ENCODE results near the gene CASD1. TPM values are rescaled to one million over a fixed set of nuclear protein-coding genes. Genes with fewer than 3 reads are reported as not detected.

CASD1 gene
- total and polyA plus RNA-seq, 2 of the 4 experiments (the other 2 are of a cell fraction) = 4.0 to 4.5 TPM

DNA sequence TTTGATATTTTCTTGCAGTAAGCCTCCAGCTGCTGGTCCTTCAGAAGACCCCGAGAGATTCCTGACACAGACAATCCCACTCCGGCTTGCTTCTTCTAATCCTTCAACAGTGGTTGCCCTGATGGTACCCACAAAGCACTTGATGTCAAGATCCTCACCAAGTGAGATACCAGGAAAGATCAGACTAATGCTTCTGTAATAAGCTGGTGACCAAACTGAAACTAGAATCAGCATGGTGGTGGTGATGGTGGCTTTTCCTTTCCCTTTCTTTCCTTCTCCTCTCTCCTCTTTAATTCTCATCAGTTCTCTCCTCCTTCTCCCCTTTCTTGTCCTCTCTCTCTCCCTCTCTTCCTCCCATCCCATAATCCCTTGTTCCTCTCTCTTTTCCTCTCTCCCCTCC, 25.8 kb upstream of the CASD1 start:
- WGBS, 2 experiments (ENCODE audit: extremely low coverage in 2 of 2, insufficient read length in 1 of 2) = 100% methylated on average over 1 of the region's 2 CpGs; no CpG with 5 or more reads in 1 of the 2 experiments
- Histone ChIP-seq H4K91ac (ENCODE audit: insufficient read depth, low read depth, low read length) (no peak overlapping the region), H3K4me2 (ENCODE audit: low read depth, low read length) (no peak overlapping the region), H3K27ac (ENCODE audit: insufficient read depth, low read length) (no peak overlapping the region), H2AFZ (replicated peaks; ENCODE audit: low read length, poor library complexity) (no peak overlapping the region), H3K23ac (ENCODE audit: low read depth, low read length) (no peak overlapping the region), H3K4ac (ENCODE audit: low read depth, low read length) (no peak overlapping the region), H3K18ac (ENCODE audit: low read depth, low read length) (no peak overlapping the region), H2BK15ac (ENCODE audit: low read depth, low read length) (no peak overlapping the region), H4K8ac (ENCODE audit: low read depth in 2 of 2, low read length in 2 of 2) (no peak overlapping the region), H3K56ac (ENCODE audit: extremely low read depth, insufficient read depth, low read length) (no peak overlapping the region), H3K4me3 (ENCODE audit: insufficient read depth, low read depth, low read length) (no peak overlapping the region), H3K14ac (replicated peaks; ENCODE audit: low read depth, low read length) (no peak overlapping the region), H4K5ac (ENCODE audit: low read depth, low read length) (no peak overlapping the region), H2AK9ac (replicated peaks; ENCODE audit: low read depth, low read length, poor library complexity) (no peak overlapping the region), H3K9ac (ENCODE audit: low read depth, low read length) (no peak overlapping the region), H2AK5ac (ENCODE audit: low read depth, low read length) (no peak overlapping the region), H3K36me3 (ENCODE audit: control insufficient read depth, insufficient read depth, low read length) (no peaks in the 10 kb centered on the region), H2BK120ac (ENCODE audit: low read depth, low read length) (no peak overlapping the region), H3K79me1 (ENCODE audit: low read depth in 1 of 2, low read length in 2 of 2) (no peaks in the 10 kb centered on the region), H3K9me1 (ENCODE audit: insufficient read depth, low read length) (no peaks in the 10 kb centered on the region), H3K27me3 (ENCODE audit: control insufficient read depth, insufficient read depth, low read length) (peaks cover 2% of the 10 kb centered on the region; the same call in 1 of the 2 replicates), H3K9me3 (ENCODE audit: control insufficient read depth, insufficient read depth, low read length) (no peaks in the 10 kb centered on the region), H4K20me1 (ENCODE audit: insufficient read depth, low read length) (no peaks in the 10 kb centered on the region), H2BK20ac (ENCODE audit: low read depth, low read length) (no peak overlapping the region), H3K4me1 (ENCODE audit: control insufficient read depth, insufficient read depth, low read length) (no peaks in the 10 kb centered on the region), H2BK5ac (ENCODE audit: low read depth, low read length, poor library complexity, severe bottlenecking) (no peak overlapping the region)
- POLR2A ChIA-PET (ENCODE audit: unreplicated experiment) = no interaction called here
- BruUV-seq (replicated peaks) = no TSS peak
- ATAC-seq (ENCODE audit: low read depth) (no peak), DNase-seq (no peak)
- CTCF ChIA-PET = no interaction called here
- in situ Hi-C loops (cut with MboI; ENCODE audit: low sequenced_read_pairs) (no loop called here), dilution Hi-C loops (cut with HindIII; ENCODE audit: low sequenced_read_pairs, unreplicated experiment) (no loop called here), intact Hi-C loops (cut with micrococcal nuclease) (no loop called here)
- TF ChIP-seq, protein P1, sequence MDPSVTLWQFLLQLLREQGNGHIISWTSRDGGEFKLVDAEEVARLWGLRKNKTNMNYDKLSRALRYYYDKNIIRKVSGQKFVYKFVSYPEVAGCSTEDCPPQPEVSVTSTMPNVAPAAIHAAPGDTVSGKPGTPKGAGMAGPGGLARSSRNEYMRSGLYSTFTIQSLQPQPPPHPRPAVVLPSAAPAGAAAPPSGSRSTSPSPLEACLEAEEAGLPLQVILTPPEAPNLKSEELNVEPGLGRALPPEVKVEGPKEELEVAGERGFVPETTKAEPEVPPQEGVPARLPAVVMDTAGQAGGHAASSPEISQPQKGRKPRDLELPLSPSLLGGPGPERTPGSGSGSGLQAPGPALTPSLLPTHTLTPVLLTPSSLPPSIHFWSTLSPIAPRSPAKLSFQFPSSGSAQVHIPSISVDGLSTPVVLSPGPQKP (IDR thresholded peaks at IDR 0.05; ENCODE audit: borderline replicate concordance, low read depth, low read length) = no peak
- TF ChIP-seq MXI1 (IDR thresholded peaks at IDR 0.05; ENCODE audit: borderline replicate concordance, low read depth, low read length) (no peak), FOS (IDR thresholded peaks at IDR 0.05; ENCODE audit: low read depth, low read length) (no peak), BHLHE40 (IDR thresholded peaks at IDR 0.05; ENCODE audit: low read depth, low read length) (no peak)
